Dedifferentiated amniotic fluid mesenchymal stem cell (primary cell): ENCODE results near the gene CDH26.

ENCODE experiments used
- DNase-seq: peaks from one replicate; pipeline ENCODE4 v3.0.0-alpha.2; 2016; ENCODE audit errors: extremely low spot score

CDH26 gene

DNA sequence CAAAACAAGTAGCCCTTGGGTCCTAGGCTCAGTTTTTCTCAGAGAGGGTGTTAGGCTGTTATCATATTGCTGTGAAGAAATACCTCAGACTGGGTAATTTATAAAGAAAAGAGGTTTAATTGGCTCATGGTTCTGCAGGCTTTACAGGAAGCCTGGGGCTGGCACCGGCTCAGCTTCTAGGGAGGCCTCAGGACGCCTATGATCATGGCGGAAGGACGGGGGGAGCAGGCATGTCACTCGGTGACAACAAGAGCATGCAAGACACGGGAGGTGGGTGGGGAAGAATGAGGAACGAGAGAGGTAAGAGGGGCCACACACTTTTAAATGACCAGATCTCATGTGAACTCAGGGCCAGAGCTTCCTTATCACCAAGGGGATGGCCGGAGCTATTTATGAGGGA is 26.9 kb downstream of the CDH26 start:
- no peak for DNase-seq

DNA sequence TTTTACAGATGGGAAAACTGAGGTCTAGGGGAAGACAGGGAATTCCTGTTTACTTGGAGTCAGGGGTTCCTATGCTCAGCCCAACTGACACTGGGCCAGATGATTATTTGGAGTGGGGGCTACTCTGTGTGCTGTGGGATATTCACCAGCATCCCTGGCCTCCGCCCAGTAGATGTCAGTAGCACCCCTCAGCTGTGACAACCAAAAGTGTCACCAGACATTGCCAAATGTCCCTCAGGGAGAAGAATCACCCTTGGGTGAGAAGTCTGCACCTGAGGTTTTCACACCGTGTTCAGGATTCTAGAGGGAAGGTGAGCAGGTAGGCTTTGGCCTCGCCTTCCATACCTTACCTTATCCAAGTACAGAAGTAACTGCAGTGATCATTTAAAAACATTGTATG is 27.6 kb downstream of the CDH26 start:
- DNase-seq, result no peak

DNA sequence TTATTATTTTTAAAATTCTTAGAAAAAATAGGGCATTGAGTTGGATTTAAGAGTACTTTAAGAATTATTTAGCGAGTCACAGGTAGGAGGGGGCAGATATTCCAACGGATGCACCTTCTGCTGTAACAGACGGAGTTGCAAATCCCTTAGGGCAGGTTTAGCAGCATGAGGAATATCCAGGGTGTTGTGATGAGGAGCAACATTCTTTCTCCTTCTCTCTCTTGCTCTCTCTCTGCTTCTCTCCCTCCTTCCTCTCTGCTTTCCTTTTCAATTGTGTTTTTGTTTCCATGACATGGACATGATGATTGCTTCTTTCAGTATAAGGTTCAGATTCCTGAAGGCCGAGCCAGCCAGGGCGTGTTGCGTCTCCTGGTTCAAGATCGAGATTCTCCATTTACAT is 28.9 kb downstream of the CDH26 start:
- DNase-seq, result no peak

DNA sequence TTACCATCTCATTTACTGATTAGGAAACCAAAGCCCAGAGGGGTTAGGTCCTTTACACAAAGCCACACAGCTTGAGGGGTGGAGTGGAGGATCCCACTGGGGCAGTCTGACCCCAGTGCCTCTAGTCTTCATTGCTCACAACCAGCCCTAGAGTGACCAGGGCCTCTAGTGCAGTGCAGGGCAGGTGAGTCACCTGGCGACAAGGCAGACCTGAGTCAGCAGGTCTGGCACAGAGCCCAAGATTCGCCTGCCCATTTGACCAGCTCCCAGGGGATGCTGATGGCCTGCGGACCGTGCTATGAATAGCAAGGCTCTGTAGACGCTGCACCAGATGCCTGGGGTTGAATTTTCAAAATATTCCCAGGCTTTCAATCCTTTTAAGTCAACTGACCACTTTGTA is 29.9 kb downstream of the CDH26 start:
- no peak for DNase-seq

DNA sequence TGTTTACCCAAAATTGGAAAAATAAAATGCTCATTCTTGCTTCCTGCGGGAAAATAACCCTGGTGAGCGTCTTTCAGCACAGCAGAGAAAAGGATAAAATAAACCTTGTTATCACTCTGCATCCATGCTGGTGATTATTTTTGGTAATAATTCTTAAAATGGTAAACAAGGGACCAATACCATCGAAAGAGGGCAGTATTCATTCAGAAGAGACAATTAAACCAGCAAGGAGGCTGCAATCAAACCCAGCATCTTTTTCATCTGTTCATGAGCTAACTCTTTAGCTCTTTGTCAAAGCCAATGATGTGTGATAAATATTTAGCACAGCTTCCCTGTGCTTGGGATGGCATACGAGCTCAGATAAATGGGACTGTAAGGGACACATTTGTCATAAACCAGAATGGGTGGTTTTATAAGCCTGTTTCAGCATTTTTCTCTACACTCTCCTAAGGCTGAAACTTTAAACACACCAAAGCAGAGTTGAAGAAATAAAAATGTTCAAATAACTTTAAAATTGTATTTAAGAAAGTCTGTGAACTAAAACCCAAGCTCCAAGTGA is 34.4 kb downstream of the CDH26 start:
- no peak for DNase-seq

DNA sequence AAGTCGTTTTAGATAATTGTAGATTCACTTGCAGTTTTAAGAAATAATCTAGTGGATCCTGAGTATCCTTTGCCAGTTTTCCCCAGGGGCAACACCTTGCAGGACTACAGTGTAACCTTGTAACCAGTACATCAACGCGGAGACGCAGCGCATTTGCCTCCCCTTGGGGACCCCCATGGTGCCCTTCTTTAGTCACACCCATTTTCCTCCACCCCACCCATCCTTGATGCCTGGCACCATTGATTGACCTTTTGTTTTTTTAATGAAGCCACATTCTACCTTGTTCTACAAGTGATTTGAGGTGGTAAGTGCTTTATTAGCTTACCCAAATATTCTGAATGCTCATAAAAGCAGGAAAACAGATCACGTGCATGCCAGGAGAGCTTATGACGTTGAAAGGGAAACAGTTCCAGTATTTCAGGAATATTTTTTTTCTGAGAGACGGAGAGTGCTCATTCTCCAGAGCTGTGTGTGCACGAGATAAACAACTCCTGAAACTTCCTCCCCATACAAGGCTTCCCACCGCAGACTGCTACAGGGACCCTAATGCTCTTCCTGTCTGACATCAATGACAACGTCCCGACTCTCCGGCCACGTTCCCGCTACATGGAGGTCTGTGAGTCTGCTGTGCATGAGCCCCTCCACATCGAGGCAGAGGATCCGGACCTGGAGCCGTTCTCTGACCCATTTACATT is 35.7 kb downstream of the CDH26 start:
- no peak for DNase-seq

DNA sequence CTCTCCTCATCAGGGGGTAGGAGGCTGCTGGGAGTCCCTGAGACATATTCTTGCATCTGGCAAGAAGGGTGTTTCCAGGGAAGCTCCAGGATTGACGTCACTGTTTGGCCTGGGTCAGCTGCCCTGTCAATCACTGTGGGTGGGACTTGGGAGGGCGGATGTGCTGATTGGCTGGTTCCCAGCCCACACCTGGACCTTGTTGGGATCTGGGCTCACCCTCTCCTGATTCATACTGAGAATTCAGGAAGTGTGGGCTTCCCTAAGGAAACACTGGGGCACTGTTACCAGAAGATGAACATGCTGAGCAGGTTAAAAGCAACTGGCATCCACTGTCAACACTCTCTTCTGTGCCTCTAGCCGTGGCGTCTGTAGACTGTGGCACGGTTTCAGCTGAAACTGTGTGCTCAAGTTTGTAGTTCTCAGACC is 36.5 kb downstream of the CDH26 start:
- DNase-seq, result no peak

DNA sequence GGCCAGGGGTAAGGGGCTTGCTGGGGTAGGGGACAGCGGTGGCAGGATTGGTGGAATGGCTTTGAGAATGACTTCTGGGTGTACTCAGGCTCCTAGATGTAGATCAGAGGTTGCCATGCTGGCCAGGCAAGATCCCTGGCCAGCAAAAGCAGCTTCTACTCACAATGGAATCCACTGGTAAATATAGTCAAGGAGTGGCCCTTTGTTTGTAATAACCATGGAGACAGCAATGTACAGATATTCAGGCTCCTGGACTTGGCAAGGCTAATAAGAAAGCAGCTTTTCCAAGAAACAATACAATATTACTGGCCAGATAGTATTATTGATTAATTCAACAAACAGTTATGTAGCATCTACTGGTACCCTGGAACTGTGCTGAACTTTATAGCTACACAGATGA is 37.9 kb downstream of the CDH26 start:
- no peak for DNase-seq

DNA sequence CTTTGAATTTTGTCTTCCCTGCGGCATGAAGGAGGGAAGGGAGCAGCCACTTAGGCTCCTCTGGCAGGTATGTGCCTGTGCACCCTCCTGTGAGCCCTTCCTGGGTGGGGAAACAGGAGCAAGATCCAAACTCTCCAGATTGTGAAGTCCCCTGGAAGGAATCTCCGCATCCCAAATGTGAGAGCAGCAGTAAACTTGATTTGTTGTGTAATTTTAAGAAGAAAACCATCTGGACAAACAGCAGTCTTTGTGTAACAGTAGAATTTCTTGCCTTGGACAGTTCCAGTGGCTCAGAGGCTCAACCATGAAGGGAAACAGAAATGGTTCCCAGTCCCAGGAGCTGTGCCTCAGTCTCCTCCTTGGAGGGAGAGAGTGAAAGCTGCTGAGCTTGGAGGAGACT is 39.7 kb downstream of the CDH26 start:
- no peak for DNase-seq

DNA sequence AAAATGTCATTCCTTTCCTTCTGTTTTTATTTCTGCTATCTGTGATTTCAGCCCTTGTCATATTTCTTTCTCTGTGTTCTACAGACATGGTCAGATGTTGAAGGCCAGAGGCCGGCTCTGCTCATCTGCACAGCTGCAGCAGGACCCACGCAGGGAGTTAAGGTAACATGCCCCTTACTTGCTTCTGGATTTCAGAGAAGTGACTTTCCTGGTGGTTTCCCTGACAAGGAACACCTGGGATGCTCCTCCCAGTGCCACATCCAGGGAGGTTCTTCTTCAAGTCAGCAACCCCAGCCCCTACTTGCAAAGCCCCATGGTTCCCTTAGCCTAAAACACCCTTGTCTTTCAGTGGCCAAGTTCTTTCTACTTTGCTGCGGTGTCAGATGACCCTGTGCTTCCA is 41.3 kb downstream of the CDH26 start:
- no peak for DNase-seq

DNA sequence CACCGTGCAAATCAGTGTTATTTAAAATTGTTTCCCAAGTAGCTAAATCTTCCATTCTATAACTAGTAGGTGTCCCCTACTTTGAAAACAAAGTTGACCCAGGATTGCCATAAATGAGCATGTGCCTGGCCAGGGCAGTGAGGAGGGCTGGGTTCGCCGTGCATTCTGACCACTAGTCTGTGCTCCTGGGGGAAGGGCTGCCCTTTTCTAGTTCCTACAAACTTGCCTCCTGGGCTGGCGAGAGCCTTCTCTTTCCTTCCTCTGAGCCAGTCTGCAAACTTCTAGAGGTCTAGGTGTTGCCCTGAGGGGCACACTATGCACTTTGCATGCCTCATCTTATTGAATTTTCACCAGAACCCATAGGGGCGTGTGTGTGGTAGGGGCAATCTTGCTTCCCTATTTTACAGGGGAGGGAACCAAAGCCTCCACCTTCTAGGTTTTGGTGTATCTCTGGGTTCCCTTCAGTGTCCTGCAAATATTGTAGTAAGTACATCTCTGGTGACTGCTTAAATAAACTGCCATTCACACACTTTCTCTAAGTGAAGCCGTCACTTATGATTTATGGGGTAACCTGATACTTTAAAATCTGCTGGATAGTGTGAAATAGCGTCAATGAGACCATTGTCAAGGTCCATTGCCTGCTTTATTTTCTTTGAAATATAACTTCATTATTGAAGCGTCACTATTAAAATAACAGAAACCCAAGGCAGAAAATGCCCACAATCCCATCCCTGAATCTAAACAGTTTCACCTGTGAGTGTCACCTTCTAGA is 42.2 kb downstream of the CDH26 start:
- DNase-seq, result no peak

DNA sequence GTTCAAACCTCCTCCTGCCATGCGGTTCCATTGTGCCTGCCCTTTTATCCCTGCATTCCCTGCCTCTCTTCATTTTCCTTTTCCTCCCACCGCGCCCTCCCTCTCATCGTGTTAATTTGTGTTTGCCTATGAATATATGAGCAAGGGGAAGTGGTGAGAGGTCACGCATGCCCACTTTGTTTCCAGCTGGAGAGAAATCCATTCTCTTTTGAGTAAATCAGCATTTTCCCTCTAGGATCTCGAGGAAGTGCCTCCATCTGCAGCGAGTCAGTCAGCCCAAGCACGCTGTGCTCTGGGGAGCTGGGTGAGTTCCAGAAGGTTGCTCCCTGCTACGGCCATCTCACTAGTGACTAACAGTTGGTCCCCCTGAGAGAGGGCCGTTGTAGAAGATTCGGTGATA is 42.9 kb downstream of the CDH26 start:
- DNase-seq, result no peak

DNA sequence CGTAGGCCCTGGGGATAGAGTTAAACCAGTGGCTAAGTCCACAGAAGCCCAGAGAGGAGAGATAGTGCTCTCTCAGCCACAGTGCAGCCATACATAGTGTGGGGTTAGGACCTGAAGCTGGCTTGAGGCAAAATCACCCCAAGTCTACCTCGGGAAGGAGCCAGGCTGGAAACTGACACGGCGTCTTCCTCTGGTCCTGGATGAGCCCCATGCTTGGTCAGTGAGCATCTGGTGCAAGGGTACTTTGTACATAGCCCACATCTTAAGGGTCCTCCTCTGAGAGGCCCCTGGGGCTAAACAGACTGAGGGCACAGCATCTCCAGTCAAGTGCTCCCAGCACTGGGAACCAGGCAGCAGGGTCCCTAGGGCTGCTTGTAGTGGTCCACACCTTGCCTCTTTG is 45.6 kb downstream of the CDH26 start:
- no peak for DNase-seq

DNA sequence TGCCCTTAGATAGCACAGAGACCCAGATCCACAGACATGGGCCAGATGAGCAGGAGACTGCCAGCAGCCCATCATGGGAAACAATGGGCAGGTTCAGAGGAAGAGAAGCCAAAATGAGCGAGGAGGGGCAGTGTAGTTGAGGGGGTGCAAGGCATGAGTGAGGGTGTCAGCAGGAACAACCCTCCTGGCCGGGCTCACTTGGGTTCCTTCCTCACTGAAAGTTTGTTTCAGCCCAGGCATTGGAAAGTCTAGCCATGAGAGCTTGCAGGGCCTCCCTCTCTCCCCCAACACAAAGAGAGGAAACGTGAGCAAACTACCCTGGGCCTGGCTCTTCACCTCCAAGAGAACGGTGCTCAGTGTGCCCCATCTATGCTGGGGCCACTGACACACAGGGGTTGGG is 48.0 kb downstream of the CDH26 start:
- DNase-seq, result no peak

DNA sequence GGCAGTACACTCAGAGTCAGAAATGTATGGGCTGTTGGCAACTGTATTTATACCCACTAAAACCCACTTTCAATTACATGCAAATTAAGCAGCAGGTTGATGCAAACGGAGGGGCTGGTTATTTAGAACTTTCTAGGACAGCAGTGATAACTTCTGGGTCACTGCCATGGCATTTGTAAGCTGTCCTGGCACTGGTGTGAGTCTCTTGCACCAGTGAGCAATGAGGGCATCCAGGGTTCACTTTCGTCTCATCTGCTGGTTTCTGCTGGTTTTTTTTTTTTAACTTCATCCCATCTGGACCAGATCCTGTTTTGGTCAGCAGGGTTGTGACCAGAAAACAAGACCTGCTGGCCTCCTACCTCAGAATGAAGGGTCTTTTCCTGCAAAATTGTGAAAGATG is 49.2 kb downstream of the CDH26 start:
- DNase-seq, result no peak

DNA sequence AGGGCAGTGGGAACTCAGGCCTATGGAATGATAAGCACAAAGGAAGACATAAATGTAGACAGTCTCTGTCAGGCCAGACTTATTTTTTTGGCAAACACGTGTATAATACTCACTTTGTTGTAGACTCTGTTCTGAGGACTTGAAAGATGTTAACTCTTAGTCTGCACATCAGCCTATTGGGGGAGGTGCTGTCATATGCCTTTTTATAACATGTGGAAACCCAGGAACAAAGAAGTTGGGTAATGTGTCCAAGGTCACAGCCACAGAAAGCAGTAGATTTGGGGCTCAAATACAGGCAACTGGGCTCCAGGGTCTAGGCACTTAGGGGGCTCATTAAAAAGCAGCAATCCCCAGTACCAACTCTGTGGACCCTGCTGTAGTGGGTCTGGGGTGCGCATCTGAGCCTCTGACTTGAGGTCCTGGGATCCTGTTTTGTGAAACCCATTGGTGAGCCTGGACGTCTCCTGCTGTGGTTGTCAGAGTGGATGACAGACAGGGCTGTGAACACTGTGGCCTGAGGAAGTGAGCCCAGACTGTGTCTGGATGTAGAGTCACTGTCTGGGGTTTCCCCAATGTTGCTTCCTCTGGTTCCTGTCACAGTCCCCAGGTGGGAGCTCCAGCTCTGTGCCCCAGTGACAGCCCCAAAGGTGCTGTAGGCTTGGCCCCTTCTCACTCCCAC is 50.0 kb downstream of the CDH26 start:
- no peak for DNase-seq

DNA sequence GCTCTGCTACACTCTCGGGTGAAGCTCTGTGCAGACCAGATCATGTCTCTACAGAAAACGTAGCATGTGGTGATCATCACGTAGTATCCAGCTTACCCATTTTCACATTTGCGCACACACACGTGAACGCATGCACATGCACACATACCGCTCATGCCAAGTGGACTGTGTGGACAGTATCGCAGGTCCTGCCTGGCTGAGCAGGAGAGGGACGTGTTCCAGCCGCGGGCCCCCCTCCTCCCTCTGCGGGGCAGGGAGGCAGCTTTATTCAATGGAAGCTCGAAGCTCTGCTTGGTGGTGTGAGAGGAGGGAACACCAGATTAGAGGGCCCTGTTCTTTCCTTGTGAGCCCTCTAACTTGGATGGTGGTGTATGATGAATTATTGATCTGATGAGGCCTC is 51.1 kb downstream of the CDH26 start:
- no peak for DNase-seq

DNA sequence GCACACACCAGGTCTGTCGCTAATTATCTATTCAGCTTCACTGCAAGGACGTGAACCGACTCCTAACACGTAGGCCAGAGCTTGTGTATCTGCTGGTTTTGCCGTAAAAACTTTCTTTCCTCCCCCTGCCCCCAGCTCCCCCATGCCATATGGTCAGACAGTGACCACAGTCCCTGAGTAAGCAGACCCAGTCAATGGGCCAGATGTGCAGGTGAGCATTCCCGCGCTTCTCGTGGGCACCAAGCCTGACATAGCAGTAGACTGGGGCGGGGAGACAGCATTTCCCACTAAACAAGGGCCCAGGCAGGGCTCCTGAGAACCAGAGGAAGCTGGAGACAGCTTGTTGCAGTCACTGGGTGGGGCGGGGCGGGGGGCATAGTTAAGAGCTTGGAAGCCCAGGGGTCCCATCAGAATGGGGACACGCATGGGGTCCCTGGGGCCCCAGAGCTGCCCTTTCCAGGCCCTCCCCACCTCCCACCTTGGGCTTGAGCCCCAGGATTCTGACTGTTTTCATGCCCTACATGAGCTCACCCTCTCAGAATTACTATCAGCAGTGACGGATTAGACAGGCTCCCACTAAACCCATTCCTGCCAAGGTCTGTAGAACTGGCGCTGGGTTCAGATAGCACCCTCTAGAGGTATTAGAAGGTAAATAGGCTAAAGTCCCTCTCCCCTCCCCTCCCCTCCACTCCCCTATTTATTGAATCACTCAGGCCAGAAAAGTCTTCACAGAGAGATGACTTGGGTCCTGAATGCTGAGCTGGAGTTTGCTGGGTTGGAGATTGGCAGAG is 51.8 kb downstream of the CDH26 start:
- DNase-seq, result no peak

DNA sequence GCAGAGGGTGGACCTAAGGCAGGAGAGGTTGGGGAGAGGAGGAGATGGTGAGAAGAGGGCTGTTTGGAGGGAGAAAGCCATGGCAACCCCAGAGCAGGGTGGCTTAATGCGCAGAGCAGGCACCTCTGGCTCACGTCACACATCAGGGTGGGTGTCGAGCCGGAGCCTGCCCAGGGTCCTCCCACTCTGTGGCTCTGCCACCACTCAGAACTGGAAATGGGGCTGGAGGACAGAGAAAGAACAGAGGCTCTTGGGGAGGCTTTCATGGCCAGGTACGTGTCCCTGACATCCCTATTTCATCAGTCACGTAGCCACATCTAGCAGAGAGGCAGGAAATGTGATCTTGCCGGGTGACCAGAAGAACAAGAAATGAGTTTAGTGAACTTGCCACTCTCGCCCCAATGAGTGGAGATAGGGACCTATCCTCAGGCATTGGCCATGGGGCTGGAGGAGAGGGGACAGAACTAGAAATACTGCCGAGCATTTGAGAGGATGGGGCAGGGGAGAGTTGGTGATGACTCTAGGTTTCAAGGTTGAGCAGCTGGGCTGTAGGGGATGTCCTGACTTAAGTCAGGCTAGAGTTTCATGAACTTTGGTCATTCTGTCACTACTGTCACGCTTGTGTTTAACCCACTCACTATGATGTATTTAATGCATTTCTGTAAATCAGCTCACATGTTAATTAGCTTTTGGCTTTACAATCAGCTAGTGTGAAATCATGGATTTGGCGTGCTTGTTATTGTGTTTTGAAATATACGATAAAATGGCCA is 52.7 kb downstream of the CDH26 start:
- DNase-seq, result no peak

DNA sequence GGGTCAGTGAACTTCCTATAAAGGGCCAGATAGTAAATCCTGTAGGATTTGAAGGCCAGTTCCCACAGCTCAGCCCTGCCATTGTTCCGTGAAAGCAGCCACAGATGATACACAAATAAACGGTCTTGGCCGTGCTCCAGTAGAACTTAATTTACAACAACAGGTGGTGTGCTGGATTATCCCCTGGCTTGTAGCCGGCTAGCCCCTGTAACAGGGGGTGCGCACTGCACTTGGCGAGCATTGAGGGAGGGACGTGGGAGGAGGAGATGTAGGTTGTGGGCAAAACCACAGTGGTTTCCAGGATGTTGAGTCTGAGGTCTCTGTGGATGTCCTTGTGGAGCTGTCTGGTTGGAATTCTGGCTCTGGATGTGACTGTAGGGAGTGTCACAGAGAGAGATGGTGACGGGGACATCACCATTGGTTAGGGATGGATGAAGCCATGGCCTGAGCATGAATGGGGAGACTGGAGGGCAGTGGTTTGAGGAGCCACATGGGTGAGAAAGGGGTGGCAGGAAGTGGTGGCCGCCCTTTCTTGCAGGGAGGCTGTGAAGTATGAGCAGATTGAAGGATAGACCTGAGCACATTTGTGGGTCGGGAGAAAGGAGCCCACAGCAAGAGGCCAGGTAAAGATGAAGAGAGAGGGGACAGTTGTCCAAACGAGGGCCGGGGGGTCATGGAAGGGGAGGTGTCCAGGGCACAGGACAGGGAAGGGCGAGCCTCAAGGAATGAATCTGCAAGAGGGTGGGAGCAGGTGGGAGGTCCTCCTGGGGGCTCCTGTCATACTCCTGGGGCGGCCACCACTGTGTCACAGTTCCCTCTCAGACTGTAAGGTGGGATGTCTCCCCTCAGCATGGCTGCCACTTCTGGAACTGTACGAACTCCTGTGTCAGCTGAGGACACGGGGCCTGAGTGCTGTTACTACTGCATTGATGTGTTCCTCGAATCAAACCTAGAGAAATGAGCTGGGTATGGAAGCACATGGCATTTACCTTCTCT is 53.6 kb downstream of the CDH26 start:
- DNase-seq, result no peak
